Panc1 (cell line): ENCODE measurements around the gene SPATA17.

ENCODE experiments used
- POLR2AphosphoS5 ChIP-seq: IDR thresholded peaks from 2 replicates; pipeline ENCODE4 v1.6.1; 2012; ENCODE audit warnings: mild to moderate bottlenecking, low read depth, low read length, moderate library complexity
- TF ChIP-seq, protein P1 (sequence below): fragments of 450-650 bp; IDR thresholded peaks from 2 replicates; pipeline ENCODE4 v1.5.1; 2017; ENCODE audit warnings: mild to moderate bottlenecking

DNA sequence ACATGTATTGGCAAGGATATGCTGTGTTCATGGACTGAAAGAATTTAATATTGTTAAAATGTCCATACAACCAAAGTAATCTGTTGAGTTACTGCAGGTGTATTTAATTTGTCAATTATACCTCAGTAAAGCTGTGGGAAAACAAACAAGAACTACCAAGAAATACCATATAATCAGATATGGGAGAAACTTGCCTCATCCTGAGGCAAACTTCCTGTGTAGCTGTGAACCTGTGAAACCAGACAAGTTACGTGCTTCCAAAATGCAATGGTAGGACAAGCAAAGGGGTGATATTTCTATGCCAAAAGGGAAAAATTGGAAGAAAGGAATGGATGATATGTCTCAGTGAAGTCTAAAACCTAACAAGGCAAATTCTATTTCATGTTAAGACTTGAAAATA lies 174.6 kb downstream of the SPATA17 start:
- no peak for TF ChIP-seq POLR2AphosphoS5
- TF ChIP-seq, protein P1, sequence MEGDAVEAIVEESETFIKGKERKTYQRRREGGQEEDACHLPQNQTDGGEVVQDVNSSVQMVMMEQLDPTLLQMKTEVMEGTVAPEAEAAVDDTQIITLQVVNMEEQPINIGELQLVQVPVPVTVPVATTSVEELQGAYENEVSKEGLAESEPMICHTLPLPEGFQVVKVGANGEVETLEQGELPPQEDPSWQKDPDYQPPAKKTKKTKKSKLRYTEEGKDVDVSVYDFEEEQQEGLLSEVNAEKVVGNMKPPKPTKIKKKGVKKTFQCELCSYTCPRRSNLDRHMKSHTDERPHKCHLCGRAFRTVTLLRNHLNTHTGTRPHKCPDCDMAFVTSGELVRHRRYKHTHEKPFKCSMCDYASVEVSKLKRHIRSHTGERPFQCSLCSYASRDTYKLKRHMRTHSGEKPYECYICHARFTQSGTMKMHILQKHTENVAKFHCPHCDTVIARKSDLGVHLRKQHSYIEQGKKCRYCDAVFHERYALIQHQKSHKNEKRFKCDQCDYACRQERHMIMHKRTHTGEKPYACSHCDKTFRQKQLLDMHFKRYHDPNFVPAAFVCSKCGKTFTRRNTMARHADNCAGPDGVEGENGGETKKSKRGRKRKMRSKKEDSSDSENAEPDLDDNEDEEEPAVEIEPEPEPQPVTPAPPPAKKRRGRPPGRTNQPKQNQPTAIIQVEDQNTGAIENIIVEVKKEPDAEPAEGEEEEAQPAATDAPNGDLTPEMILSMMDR: no peak
